ENCODE data around the gene PEDS1.
"Not testable (repeated sequence)": the region's sequence is repeated elsewhere in the genome, so short reads cannot be mapped to it uniquely, and the experiment has no call there.

The PEDS1 gene

GRCh38 chr20:50141018-50141675 lies 12.4 kb downstream of the PEDS1 start:
- Histone ChIP-seq H3K36me3 (ENCODE audit: insufficient read depth) (no peaks in the 10 kb centered on the region), H3K27ac (no peak overlapping the region), H3K9ac (no peak overlapping the region), H4K20me1 (ENCODE audit: insufficient read depth) (no peaks in the 10 kb centered on the region), H3K4me2 (no peak overlapping the region), H3K79me2 (ENCODE audit: insufficient read depth, low read depth) (no peaks in the 10 kb centered on the region), H2AFZ (ENCODE audit: low read depth) (no peak overlapping the region), H3K4me3 (IDR thresholded peaks at IDR 0.05; ENCODE audit: insufficient read depth, low read depth, low read length) (no peak overlapping the region), H3K4me1 (ENCODE audit: low read depth, poor library complexity, severe bottlenecking) (no peaks in the 10 kb centered on the region), H3K27me3 (ENCODE audit: insufficient read depth, low read depth) (no peaks in the 10 kb centered on the region)
- TF ChIP-seq CTCF (conservative IDR thresholded peaks at IDR 0.05; ENCODE audit: low read depth, low read length), result no peak

- no peaks in the 10 kb centered on the region for H3K4me1 ChIP-seq (ENCODE audit: low read depth, poor library complexity, severe bottlenecking)
- H3K27ac ChIP-seq, result no peak overlapping the region
- no peak for TF ChIP-seq CTCF (conservative IDR thresholded peaks at IDR 0.05; ENCODE audit: low read depth, low read length)
- no peak overlapping the region for H3K9ac ChIP-seq
- H3K4me3 ChIP-seq (IDR thresholded peaks at IDR 0.05; ENCODE audit: insufficient read depth, low read depth, low read length), result no peak overlapping the region
- H4K20me1 ChIP-seq (ENCODE audit: insufficient read depth), result no peaks in the 10 kb centered on the region
- H3K27me3 ChIP-seq (ENCODE audit: insufficient read depth, low read depth), result no peaks in the 10 kb centered on the region
- H2AFZ ChIP-seq (ENCODE audit: low read depth), result no peak overlapping the region
- no peaks in the 10 kb centered on the region for H3K36me3 ChIP-seq (ENCODE audit: insufficient read depth)
- H3K79me2 ChIP-seq (ENCODE audit: insufficient read depth, low read depth), result no peaks in the 10 kb centered on the region
- no peak overlapping the region for H3K4me2 ChIP-seq
Measured at GRCh38 chr20:50140339-50140859, 13.1 kb downstream of the PEDS1 start.

- Histone ChIP-seq H3K9ac (no peak overlapping the region), H3K4me2 (no peak overlapping the region), H2AFZ (ENCODE audit: low read depth) (no peak overlapping the region), H3K4me1 (ENCODE audit: low read depth, poor library complexity, severe bottlenecking) (no peaks in the 10 kb centered on the region), H3K4me3 (IDR thresholded peaks at IDR 0.05; ENCODE audit: insufficient read depth, low read depth, low read length) (no peak overlapping the region), H4K20me1 (ENCODE audit: insufficient read depth) (no peaks in the 10 kb centered on the region), H3K27me3 (ENCODE audit: insufficient read depth, low read depth) (no peaks in the 10 kb centered on the region), H3K79me2 (ENCODE audit: insufficient read depth, low read depth) (no peaks in the 10 kb centered on the region), H3K27ac (no peak overlapping the region), H3K36me3 (ENCODE audit: insufficient read depth) (no peaks in the 10 kb centered on the region)
- TF ChIP-seq CTCF (conservative IDR thresholded peaks at IDR 0.05; ENCODE audit: low read depth, low read length), result no peak
Measured at GRCh38 chr20:50138479-50139393, 14.8 kb downstream of the PEDS1 start.

GRCh38 chr20:50138120-50138478 lies 15.4 kb downstream of the PEDS1 start:
- no peaks in the 10 kb centered on the region for H3K79me2 ChIP-seq (ENCODE audit: insufficient read depth, low read depth)

GRCh38 chr20:50137702-50138101 lies 15.8 kb downstream of the PEDS1 start:
- not testable (repeated sequence) for H3K27me3 ChIP-seq (ENCODE audit: insufficient read depth, low read depth); H3K27ac ChIP-seq; H2AFZ ChIP-seq (ENCODE audit: low read depth); H3K4me3 ChIP-seq (IDR thresholded peaks at IDR 0.05; ENCODE audit: insufficient read depth, low read depth, low read length); H3K4me1 ChIP-seq (ENCODE audit: low read depth, poor library complexity, severe bottlenecking); H3K9ac ChIP-seq; H3K4me2 ChIP-seq; H3K79me2 ChIP-seq (ENCODE audit: insufficient read depth, low read depth); H3K36me3 ChIP-seq (ENCODE audit: insufficient read depth); H4K20me1 ChIP-seq (ENCODE audit: insufficient read depth)

More at GRCh38 chr20:50138120-50138478, 15.4 kb downstream of the PEDS1 start:
- Histone ChIP-seq H3K9ac (no peak overlapping the region), H3K27ac (no peak overlapping the region), H3K4me1 (ENCODE audit: low read depth, poor library complexity, severe bottlenecking) (no peaks in the 10 kb centered on the region), H3K4me3 (IDR thresholded peaks at IDR 0.05; ENCODE audit: insufficient read depth, low read depth, low read length) (no peak overlapping the region), H3K36me3 (ENCODE audit: insufficient read depth) (no peaks in the 10 kb centered on the region), H4K20me1 (ENCODE audit: insufficient read depth) (no peaks in the 10 kb centered on the region), H2AFZ (ENCODE audit: low read depth) (no peak overlapping the region), H3K4me2 (no peak overlapping the region), H3K27me3 (ENCODE audit: insufficient read depth, low read depth) (no peaks in the 10 kb centered on the region)
- TF ChIP-seq CTCF (conservative IDR thresholded peaks at IDR 0.05; ENCODE audit: low read depth, low read length), result no peak
